HG02678 (cell line): Measurements from ENCODE around the gene ZNF417.
"Not testable (repeated sequence)": the region's sequence is repeated elsewhere in the genome, so short reads cannot be mapped to it uniquely, and the experiment has no call there.

Experiments
- ATAC-seq: cut with Tn5 transposase; IDR thresholded peaks from one replicate; pipeline ENCODE4 v1.9.1; 2021; ENCODE audit warnings: mild to moderate bottlenecking, moderate library complexity; ENCODE audit not compliant: unreplicated experiment

The ZNF417 gene

GRCh38 chr19:57888107-57888559, 28.3 kb downstream of the ZNF417 start:
- no peak for ATAC-seq

DNA sequence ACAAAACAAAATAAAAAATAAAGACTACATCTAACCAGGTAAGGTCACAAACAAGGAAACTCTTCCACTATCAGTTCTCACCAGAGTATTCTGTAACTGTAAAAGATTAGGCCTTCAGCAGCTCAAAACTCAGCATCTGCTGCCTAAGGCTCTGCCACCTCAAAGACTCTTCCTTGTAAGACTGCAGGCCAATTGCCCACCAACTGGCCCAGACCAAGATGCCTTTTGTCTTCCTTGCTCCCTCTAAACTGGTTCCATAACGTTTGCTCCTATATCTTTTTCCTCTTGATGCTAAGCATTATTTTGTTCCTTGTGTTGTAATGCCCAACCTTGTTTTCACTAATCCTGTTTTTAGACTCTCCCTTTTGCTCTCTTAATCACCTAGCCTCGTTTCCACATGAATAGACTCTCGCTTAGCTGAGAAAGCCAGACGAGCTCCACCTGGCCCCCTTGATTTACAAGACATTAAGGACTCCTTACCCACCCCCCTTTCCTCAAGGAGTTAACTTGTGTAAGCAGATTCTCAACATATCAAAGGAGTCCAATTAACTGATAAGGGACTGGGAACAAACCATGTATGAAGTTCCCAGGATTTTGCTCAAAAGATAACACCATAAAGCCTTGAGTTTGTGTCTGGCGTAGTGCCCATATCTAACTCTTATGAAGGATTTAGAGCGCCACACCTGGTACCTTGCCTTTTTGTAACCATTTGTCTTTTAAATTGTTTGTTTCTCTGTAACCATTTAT, 29.0 kb downstream of the ZNF417 start:
- ATAC-seq, result no peak

- no peak for ATAC-seq
These were observed 30.3 kb downstream of the ZNF417 start for GRCh38 chr19:57886046-57886445.

DNA sequence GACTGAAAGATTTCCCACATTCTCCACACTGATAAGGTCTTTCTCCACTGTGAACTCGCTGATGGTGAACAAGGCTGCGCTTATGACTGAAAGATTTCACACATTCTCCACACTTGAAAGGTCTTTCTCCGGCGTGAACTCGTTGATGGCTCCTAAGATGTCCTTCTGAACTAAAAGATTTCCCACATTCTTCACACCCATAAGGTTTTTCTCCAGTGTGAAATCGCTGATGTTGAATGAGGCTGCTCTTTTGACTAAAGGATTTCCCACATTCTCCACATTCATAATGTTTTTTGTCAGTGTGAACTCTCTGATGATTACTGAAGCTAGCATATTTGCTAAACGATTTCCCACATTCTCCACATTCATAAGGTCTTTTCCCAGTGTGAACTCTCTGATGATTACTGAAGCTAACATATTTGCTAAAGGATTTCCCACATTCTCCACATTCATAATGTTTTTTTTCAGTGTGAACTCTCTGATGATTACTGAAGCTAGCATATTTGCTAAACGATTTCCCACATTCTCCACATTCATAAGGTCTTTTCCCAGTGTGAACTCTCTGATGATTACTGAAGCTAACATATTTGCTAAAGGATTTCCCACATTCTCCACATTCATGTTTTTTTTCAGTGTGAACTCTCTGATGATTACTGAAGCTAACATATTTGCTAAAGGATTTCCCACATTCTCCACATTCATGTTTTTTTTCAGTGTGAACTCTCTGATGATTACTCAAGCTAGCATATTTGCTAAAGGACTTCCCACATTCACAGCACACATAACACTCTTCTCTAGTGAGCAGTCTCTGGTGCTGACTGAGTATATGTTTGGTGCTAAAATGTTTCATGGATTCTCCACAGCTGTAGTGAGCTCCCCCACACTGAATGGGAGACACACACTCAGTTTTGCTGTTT, 42.3 kb downstream of the ZNF417 start:
- ATAC-seq, result not testable (repeated sequence)

GRCh38 chr19:57872450-57872849, 43.9 kb downstream of the ZNF417 start:
- no peak for ATAC-seq

DNA sequence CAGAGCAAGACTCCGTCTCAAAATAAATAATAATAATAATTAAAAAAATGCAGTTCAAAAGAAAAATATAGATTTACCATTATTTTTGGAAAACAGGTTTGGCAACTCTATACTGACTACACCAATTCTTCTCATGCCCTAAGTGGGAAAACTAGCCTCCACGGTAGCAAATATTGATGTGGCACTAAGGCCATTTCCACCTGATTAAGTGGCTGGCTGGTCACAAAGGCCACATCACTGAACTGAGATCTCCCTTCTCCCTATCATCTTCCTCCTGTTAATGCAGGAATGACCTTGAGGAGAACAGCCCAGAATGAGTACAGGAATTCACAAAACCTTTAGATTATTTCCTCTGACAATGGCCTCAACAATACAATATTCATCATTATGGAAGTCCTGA, 46.2 kb downstream of the ZNF417 start:
- ATAC-seq, result no peak

- not testable (repeated sequence) for ATAC-seq
These were observed 46.7 kb downstream of the ZNF417 start for GRCh38 chr19:57869655-57870054.

DNA sequence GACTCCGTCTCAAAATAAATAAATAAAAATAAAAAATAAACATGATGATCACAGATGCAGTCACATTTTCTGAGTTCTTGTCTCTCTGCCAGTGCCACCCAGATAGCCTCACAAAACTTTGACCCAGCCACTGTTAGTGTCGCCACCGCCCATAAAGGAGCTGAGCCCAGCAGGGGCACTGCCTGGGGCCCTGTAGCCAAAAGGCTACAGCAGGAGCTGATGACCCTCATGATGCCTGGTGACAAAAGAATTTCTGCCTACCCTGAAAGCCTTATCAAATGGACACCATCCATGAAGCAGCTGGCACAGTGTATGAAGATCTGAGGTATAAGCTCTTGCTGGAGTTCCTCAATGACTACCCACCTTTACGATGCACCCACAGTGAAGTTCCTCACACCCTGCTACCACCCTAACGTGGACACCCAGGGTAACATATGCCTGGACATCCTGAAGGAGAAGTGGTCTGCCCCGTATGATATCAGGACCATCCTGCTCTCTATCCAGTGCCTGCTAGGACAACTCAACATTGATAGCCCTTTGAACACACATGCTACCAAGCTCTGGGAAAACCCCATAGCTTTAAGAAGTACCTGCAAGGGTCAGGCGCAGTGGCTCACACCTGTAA, 48.4 kb downstream of the ZNF417 start:
- ATAC-seq, result no peak
